HG03457 (cell line): ENCODE measurements around the gene DNMT3L.

Experiments used
- ATAC-seq: cut with Tn5 transposase; IDR thresholded peaks from one replicate; pipeline ENCODE4 v1.9.1; 2021; ENCODE audit warnings: moderate number of reproducible peaks; ENCODE audit not compliant: unreplicated experiment

Gene DNMT3L

GRCh38 chr21:44281801-44282200 lies 20.1 kb upstream of the DNMT3L start:
- no peak for ATAC-seq

GRCh38 chr21:44279354-44280260 lies 17.9 kb upstream of the DNMT3L start:
- ATAC-seq: no peak

- no peak for ATAC-seq
Measured at GRCh38 chr21:44275041-44275440, 13.3 kb upstream of the DNMT3L start.

DNA sequence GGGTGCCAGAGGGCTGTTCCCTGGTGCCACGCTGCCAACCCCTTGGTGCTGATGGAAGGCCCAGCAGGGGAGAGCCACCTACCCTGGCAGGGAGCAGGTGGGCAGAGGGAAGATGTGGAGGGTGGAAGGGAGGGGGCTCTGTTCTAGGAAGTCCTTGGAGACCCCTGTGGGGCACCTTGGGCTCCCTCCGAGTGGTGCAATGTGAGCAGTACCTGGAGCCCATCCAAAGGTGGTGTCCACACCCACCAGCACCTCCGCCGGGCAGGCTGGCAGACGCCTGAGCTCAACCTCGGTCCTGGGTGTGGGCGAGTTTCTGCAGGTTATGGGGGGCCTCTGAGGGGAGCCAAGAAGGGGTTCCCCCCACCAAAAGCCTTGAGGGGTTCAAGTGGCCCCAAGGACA lies 11.3 kb upstream of the DNMT3L start:
- ATAC-seq: no peak

- no peak for ATAC-seq
Measured at GRCh38 chr21:44272284-44272858, 10.7 kb upstream of the DNMT3L start.

DNA sequence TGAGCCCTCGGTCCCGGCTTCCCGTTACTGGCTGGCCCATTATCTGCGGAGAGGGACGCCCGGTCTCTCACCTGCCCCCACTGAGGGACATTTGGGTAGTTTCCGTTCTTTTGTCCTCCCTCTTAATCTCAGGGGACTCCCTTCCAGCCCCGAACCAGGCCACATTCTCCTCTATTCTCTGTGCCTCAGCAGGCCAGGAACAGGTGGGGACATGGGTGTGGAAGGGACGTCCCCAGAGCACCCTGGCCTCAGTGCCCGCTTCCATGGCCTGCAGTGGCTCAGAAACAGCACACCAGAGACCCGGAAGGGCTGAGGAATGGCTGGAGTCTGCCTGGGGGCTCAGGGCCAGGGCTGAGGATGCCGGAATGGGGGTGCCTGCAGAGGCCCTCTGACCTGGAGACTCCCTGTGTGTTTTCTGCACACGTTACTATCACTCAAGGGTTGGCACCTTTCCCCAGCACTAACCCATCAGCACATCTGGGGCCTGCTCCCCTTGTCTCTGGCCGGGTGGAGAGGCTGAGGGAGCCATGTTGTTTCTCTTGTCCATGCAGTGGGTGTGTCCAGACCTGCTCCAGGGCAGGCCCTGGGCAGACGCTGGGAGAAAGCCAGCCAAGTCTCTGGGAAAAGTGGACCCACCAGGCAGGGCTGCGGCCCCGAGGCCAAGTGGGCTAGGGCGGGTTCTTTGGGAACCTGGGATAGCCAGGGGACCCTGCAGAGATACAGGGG lies 10.0 kb upstream of the DNMT3L start:
- ATAC-seq: no peak

DNA sequence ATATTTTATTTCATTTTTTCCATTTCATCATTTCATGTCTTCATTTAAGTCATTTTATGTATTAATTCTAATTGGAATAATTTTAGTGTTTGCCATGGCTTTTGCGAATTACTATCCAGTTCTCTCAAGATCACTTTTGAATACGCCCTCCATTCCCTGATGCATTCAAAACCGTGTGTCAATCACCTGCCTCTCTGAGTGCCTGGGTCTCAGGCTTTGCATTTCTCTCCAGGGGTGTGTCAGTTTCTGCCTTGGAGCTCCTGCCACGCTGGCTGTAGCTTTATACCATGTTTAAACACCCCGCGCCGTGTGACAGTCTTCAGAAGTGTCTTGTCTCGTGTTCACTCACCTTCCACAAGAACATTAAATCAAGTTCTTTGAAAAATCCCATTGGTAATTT lies 7.4 kb upstream of the DNMT3L start:
- ATAC-seq: no peak

DNA sequence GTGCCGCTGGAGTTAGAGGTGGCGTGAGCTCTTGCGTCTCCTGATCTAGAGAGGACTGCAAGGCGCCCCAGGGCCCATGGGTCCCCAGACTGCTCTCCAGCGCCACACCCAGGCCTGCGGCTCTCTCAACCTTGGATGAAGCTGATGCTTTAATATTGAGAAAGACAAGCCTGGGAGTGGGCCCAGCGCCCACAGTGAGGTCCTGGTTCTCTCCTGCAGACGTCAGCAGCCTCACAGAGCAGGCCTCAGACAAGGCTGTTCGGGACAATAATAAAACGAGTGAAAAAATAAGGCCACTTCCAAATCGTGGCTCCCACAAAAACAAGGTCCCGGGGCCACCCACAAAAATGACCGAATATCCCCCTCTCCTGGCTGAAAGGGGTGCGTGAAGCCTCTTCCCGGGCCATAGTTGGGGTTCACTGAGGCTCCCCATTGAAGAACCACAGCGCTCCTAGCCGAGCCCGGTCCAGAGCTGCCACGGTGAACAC lies 6.0 kb upstream of the DNMT3L start:
- no peak for ATAC-seq

GRCh38 chr21:44265734-44266270 lies 4.1 kb upstream of the DNMT3L start:
- ATAC-seq: no peak

DNA sequence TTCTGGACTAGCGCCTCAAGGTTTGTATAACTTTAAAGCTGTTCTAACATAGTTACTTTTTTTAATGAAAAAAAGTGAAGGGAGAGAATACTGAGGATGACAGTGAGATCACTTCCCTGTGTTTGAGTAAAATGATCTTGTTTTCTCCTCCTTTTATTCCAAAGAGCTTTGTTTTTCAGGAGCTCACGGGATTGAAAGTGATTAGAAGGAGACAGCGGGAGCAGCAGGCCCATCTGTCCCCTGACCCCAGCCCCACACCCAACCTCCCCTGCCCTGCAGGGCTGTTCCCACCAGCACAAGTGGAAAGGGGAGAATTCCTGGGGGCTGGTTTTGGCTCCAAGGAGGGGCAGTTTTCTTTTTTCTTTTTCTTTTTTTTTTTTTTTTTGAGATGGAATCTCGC lies 2.1 kb upstream of the DNMT3L start:
- ATAC-seq: no peak

DNA sequence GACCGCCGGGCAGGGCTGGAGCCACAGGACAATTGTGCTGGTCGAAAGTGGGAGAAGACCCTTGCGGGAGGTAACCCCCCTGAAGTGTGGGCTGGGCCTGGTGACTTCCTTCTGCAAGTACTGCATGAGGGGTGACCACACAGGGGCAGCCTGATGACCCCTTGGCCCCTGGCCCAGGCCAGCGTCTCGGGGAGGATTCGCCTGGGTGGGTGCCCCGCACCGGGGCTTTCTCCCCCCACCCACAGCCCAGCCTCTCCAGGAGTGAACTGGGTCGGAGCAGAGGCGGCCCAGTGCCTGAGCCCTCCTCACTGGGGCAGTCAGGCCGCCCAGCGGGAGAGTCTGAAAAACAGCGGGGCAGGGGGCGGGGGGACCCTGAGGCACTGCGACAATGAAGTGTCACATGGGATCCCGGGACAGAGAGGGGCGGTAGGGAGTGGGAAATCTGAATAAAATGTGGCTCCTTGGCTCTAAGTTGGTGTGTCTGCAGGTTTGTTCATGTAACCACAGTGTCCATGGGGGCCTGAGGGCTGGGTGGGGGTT lies 1.6 kb upstream of the DNMT3L start:
- ATAC-seq: no peak

GRCh38 chr21:44262338-44263056 lies 800 bp upstream of the DNMT3L start:
- no peak for ATAC-seq

- no peak for ATAC-seq
Measured at GRCh38 chr21:44260791-44261631, 686 bp downstream of the DNMT3L start.

DNA sequence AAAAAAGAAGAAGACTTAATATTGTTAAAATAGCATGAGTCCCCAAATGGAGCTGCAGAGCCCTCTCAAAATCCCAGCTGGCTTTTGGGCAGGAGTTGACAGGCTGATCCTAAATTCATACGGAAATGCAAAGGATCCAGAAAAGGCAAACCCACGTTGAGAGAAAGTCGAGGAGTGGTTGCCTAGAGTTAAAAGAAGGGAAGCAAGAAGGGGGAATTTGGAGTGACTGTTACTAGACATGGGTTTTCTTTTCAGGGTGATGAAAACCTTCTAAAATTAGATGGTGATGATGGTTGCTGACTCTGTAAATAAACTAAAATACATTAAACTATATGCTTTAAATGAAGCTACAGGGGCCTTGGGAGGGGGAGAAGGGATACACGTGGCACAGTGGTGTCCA lies 1.6 kb downstream of the DNMT3L start:
- ATAC-seq: no peak

- no peak for ATAC-seq
Measured at GRCh38 chr21:44259082-44259705, 2.5 kb downstream of the DNMT3L start.

DNA sequence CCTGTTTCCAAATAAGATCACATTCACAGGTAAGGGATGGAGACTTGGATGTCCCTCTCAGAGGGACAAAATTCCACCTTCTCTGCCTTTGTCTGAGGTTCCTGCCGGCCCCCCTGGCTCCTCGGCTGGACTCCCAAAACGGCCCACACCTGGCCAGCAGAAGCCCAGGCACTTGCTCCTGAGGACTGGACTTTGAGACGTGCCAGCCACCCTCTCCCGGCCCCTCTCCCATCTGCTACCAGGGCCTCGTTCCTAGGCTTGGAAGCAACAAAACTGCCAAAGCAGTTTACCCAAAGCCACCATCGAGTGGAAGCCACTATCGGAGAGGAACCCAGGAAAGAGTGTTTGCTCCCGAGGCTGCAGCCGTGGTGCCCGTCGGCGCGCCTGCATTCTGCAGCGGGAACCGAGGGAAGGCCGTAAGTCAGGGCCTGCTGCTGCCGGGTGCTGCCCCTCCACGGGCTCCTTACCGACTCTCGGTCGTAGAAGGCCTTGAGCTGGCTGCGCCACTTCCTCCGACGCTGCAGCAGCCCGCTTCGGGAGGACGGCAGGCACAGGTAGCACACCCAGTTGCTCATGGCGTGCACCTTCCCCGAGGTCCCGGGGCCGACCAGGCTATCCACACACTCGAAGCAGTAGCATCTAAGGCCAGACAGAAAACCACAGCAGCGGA lies 3.5 kb downstream of the DNMT3L start:
- ATAC-seq: no peak

DNA sequence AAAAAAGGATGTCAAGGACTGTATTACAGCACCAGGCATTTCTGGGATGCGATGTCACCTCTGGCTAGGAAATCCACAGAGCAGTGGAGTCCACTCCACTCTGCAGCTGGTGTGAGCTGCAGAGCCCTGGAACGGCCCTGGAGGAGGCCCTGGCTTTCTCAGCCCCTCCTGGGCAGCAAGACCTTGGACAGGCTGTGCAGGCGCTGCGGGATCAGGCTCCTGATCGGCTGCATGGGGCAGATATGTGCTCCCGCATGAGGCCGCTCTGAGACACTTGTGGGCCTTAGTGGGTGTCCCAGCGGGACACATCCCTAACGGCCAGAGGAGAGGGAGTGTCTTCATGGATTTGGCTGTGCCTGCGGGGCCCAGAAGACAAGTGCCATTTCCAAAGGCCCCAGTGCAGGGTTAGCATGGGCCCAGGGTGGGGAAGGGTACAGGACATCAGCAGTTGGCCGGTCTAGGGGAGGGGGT lies 6.2 kb downstream of the DNMT3L start:
- ATAC-seq: no peak
